Measurements from ENCODE around the gene PRKRIP1.
"Not testable (repeated sequence)": the region's sequence is repeated elsewhere in the genome, so short reads cannot be mapped to it uniquely, and the experiment has no call there.

The PRKRIP1 gene

DNA sequence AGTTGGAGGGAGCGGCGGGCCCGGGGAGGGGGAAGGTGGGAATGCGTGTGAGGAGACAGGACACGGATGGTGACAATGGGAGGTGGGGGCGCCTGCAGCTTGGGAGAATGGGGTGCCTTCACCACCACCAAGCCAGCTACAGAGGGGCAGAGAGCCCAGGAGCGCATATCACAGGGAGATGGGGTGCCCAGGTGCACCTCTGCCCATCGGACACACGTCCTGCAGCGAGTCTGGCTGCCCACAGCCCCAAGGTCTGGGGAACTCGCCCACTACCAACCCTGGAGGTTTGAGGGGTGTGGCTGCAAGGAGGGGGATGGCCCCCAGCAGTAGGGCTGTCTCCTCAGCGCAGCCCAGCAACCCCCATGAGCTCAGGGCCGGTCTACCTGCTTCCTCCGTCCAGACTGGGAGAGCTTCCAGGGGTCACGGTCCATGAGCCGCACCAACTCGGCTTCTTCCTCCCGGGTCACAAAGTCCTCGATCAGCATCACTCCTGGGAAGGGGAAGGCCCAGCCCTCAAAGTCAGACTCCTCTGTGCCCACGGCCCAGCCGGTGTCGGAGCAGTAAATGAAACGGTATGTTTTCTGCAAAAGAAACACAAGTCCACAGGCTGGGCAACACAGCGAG is 63.2 kb downstream of the PRKRIP1 start:
- no peak for DNase-seq

- DNase-seq = no peak
These were observed 64.3 kb downstream of the PRKRIP1 start for GRCh38 chr7:102460467-102460866.

DNA sequence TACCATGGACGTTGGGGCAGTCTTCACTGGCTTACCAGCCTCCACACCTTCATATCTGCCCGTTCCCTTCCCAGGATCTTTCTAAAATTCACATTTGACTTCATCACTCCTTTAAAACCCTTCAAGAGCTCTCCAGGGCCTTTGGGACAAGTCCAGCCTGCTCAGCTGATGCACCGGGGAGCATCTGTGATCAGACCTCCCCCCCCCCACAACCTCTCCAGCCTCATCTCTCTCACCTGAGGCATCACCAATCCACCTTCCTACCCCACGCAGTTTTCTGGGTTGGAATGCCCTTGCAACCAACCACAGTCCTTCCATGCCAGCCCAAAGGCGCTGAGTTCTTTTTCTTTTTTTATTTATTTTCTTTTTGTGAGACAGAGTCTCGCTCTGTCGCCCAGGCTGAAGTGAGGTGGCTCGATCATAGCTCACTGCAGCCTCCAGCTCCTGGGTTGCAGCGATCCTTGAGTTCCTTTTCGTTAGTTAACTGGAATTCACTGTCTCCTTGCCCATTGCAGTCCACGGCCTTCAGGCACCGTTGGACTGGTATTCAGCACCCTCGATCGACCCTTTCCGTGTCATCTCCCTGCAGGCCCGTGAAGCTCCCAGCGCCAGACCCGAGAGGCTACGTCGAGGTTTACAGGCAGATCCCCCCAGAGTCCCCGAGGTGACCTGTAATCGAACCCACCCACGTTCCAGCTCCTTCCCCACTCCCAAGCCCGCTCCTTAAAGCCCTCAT is 67.8 kb downstream of the PRKRIP1 start:
- DNase-seq = peak; percentile 5 to 23

DNA sequence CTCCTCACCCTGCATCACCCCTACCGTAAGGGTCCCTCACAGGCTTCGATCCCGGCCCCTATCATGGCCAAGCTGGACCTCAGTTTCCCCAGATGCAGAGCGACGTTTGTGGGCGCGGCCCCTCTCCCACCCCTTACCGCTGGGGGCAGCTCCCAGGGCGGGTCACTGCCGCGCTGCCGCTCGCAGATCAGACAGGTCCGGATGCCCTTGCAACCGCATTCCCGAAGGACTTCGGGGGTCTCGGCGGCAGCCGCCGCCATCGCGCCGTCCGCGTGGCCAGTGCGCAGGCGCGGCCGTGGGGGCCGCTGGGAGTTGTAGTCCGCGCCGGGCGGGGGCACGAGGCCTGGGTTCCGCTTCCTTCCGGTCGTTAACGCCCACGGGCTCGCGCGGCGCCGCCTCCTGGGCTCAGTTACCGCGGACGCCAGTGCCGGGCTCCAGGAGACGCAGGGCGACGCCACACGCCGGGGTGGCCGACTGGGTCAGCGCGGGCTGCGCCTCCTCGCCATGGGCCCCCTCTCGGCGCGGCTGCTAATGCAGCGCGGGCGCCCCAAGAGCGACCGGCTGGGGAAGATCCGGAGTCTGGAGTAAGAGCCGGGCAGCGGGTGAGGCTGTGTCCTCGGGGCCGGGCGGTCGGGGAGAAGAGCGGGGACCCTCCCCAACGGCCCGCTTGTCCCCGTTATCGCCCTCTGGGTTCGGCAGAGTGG is 68.6 kb downstream of the PRKRIP1 start, which contains the start of the genes ALKBH4 and LRWD1:
TSS of gene ALKBH4 (minus strand) at position 287 of the 704 bp plus-strand sequence. CDS start at position 260, 27 bp downstream.
TSS of gene LRWD1 (plus strand) at position 408 of the 704 bp plus-strand sequence. CDS start at position 505, 97 bp downstream.
- DNase-seq = peak; percentile 97 to 99

DNA sequence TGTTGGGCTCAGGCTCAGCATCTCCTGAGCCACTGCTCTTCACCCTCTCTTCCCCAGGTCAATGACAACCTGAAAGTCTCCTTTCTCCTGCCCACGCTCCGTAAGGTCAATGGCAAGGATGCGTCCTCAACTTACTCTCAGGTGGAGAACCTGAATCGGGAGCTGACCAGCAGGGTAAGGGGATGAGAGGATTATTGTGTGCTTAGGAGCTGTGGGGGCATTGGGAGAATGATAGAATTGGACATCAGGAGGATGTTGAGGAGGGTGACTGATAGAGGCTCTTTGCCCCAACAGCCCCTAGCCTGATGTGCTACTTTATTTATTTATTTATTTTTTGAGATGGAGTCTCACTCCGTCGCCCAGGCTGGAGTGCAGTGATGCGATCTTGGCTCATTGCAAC is 69.9 kb downstream of the PRKRIP1 start:
- DNase-seq = no peak

DNA sequence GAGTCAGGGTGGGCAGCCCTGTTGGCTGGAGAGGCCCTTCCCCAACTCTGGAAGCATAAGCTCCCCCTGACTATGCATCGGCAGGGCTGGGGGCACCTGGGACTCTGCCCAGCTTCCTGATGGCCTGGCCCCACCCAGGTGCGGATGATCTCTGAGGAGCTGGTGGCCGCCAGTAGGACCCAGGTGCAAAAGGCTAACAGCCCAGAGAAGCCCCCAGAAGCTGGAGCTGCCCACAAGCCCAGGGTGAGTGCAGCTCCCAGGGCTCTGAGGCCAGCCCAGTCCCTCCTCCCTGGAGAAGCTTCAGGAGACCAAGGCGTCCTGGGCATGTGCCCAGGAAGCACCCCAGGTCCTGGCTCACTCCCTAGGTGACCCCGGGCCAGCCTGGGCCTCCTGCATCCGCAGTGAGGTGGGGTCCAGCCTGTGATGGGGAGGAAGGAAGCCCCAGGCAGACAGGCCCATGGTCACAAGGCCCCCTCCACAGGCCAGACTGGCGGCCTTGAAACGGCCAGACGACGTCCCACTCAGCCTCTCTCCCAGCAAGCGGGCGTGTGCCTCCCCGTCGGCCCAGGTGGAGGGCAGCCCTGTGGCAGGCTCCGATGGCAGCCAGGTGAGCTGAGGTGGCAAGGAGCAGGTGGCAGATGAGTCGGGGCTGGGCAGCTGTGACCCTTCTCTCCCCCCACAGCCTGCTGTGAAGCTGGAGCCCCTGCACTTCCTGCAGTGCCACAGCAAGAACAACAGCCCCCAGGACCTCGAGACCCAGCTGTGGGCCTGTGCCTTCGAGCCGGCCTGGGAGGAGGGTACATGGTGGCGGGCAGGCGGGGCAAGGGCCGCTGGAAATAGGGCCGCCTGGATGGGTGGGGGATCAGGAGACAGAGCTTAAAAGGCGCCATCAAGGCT is 71.7 kb downstream of the PRKRIP1 start:
- DNase-seq = no peak

DNA sequence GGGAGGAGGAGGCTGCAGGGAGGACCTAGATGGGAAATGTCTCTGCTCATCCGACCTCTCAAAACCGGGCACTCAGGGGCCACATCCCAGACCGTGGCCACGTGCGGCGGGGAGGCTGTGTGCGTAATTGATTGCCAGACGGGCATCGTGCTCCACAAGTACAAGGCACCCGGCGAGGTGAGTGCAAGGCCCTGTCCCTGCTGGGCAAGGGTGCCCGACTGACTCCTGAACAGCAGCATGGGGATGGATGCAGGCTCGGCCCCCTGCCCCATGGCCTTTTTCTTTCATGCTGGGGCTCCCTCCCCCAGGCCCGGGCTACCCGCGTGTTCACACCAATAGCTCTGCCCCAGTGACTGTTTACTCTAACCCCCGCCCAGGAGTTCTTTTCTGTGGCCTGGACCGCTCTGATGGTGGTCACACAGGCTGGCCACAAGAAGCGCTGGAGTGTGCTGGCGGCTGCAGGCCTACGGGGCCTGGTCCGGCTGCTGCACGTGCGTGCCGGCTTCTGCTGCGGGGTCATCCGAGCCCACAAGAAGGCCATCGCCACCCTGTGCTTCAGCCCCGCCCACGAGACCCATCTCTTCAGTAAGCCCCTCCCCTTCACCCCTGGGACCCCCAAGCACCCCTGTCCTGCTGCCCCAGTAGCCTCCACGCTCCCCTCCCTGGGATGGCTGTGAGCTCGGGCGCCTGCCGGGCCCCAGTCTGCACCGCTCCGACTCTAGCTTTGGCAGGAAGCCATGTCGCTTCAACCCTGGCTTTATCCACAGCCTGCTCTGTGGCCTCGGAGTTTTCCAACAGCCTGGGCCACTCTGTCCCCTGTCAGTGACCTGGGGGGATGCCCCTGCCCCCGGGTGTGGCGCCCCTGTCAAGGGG is 72.6 kb downstream of the PRKRIP1 start:
- DNase-seq = no peak

- no peak for DNase-seq
These were observed 73.3 kb downstream of the PRKRIP1 start for GRCh38 chr7:102469351-102469971.

DNA sequence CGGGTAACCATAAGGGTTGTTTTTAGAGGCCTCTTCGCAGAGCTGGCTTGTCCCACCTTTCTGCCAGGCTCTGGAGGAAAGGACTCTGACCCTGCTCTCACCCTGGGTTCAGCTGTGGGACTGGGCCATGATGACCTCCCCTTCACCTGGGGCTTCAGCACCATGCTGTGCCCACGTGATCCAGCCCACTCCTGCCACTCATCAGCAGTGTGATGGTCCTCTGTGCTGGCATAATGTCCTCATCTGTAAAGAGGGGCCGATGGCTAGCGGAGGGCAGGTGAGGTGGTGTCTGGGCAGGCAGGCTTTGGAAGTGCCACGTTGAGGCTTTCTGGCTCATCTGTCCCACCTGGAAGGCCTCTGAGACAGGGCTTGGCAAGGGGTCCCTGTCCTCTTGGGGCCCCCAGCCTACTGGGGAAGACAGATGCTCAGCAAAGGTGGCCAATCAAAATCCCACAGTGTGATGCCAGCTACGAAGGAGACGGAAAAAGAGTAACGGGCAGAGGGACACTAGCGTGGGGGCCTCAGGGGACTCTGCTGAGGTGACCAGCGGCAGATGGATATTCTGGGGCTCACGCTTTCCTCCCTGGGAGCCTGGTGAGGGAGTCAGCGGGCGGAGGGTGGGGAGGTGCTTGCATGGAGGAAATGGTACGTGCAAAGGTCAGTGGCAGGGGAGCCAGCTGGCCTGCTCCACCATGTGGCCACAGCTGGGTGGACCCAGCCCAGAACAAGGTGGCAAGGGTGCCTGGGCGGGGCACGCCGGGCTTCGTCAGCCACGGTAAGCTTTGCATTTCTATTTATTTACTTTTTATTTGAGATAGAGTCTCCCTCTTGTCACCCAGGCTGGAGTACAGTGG is 74.0 kb downstream of the PRKRIP1 start:
- DNase-seq = no peak

- no peak for DNase-seq
These were observed 75.6 kb downstream of the PRKRIP1 start for GRCh38 chr7:102471791-102472125.

DNA sequence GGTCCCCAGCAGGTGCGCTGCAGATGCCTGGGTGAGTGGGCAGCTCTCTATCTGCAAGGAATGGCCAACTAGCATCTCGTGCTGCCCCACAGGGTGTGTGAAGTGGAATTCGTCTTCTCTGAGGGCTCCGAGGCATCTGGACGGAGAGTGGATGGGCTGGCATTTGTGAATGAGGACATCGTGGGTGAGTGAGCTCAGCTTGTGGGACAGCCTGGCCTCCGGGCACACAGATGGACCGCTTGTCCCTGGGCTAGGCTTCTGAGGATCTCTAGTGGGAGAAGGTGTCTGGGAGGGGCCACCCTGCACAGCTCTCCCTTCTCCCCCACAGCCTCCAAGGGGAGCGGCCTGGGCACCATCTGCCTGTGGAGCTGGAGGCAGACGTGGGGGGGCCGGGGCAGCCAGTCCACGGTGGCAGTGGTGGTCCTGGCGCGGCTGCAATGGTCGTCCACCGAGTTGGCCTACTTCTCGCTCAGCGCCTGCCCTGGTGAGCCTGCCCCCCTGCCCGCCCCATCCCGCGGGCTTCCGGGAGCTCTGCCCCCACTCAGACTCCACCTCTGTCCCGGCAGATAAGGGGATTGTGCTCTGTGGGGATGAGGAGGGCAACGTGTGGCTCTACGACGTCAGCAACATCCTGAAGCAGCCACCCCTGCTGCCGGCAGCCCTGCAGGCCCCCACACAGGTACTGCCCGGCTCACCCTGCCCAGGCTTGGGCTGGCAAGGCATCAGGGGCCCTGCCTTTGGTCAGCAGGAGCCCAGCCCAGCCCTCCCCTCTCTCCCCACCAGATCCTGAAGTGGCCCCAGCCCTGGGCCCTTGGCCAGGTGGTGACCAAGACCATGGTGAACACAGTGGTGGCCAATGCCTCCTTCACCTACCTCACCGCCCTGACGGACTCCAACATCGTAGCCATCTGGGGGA is 76.2 kb downstream of the PRKRIP1 start:
- DNase-seq = no peak

DNA sequence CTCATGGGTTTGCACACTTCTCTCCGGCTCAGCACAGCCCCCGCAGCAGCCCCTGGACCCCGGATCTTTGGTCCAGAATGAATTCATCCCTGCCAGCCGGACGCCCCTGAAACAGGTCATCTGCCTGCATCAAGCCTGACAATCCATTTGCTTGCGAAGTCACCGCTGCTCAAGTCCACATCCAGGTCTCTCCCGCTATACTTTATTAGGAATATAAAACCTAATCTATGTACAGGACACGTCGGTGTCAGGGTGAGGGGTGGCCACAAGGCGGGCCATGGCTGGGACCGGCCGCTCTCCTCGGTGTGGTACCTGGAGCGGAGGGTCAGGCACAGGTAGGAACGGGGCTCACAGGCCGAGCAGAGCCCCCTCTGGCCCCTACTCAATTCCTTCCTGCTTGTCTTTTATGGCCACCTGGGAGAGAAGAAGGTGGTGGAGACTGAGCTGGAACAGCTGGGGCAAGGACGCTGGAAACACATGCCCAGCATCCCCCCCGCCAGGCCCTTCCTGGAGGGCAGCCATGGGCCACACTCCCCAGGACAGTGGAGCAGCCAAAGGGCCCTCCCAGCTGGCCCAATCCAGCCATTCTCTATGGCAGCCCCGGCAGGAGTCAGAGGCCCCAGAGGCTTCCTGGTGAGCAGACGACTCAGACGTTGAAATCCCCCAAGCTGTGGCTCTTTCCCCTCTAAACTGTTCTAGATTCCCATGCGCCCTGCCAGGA is 77.3 kb downstream of the PRKRIP1 start:
- no peak for DNase-seq

GRCh38 chr7:102474116-102474515 is 78.0 kb downstream of the PRKRIP1 start:
- DNase-seq = not testable (repeated sequence)

- DNase-seq = not testable (repeated sequence)
These were observed 78.7 kb downstream of the PRKRIP1 start for GRCh38 chr7:102474736-102475435.

Measured in inflammatory macrophage (primary cell).